ENCODE data around the gene VPS13C.
"Not testable (repeated sequence)": the region's sequence is repeated elsewhere in the genome, so short reads cannot be mapped to it uniquely, and the experiment has no call there.

The VPS13C gene

GRCh38 chr15:62047282-62047827 lies 12.9 kb downstream of the VPS13C start:
- DNase-seq = no peak

GRCh38 chr15:62046078-62046743 lies 14.0 kb downstream of the VPS13C start:
- no peak for DNase-seq

- DNase-seq = no peak
Observed at GRCh38 chr15:62035256-62035924, 24.9 kb downstream of the VPS13C start.

GRCh38 chr15:62027916-62028315 lies 32.3 kb downstream of the VPS13C start:
- no peak for DNase-seq

GRCh38 chr15:62027263-62027565 lies 33.0 kb downstream of the VPS13C start:
- DNase-seq = no peak

GRCh38 chr15:62026487-62027262 lies 33.6 kb downstream of the VPS13C start:
- no peak for DNase-seq

- DNase-seq = no peak
Observed at GRCh38 chr15:62021991-62022600, 38.2 kb downstream of the VPS13C start.

GRCh38 chr15:62020576-62021160 lies 39.6 kb downstream of the VPS13C start:
- no peak for DNase-seq

- DNase-seq = not testable (repeated sequence)
Observed at GRCh38 chr15:62005354-62005753, 54.9 kb downstream of the VPS13C start.

- DNase-seq = no peak
Observed at GRCh38 chr15:61997786-61998185, 62.5 kb downstream of the VPS13C start.

GRCh38 chr15:61996056-61996635 lies 64.1 kb downstream of the VPS13C start:
- DNase-seq = no peak

GRCh38 chr15:61994216-61994615 lies 66.0 kb downstream of the VPS13C start:
- DNase-seq = no peak

- DNase-seq = no peak
Observed at GRCh38 chr15:61992518-61992917, 67.7 kb downstream of the VPS13C start.

- DNase-seq = no peak
Observed at GRCh38 chr15:61989667-61990066, 70.6 kb downstream of the VPS13C start.

- DNase-seq = no peak
Observed at GRCh38 chr15:61987824-61988223, 72.4 kb downstream of the VPS13C start.

GRCh38 chr15:61983081-61983480 lies 77.2 kb downstream of the VPS13C start:
- no peak for DNase-seq

GRCh38 chr15:61978225-61978624 lies 82.0 kb downstream of the VPS13C start:
- DNase-seq = no peak

GRCh38 chr15:61974759-61975158 lies 85.5 kb downstream of the VPS13C start:
- no peak for DNase-seq

- DNase-seq = no peak
Observed at GRCh38 chr15:61974118-61974517, 86.1 kb downstream of the VPS13C start.

- no peak for DNase-seq
Observed at GRCh38 chr15:61951949-61952348, 108.3 kb downstream of the VPS13C start.

- no peak for DNase-seq
Observed at GRCh38 chr15:61946778-61947177, 113.5 kb downstream of the VPS13C start.

- no peak for DNase-seq
Observed at GRCh38 chr15:61943992-61944391, 116.3 kb downstream of the VPS13C start.

- DNase-seq = no peak
Observed at GRCh38 chr15:61938249-61938648, 122.0 kb downstream of the VPS13C start.
